CD8-positive, alpha-beta memory T cell (primary cell): ENCODE data around the gene C6orf52. TPM values are rescaled to one million over a fixed set of nuclear protein-coding genes. Genes with fewer than 3 reads are reported as not detected.

Source experiments
- polyA plus RNA-seq: library from polyadenylated mRNA; unstranded; fragments of 300-500 nt; fragmentation: Illumina TruSeq; gene quantifications from one replicate; pipeline ENCODE4 v1.2.3, GENCODE V29; 2021
- total RNA-seq, 2 experiments: library from RNA; stranded (reverse); gene quantifications; one replicate each; pipeline ENCODE4 v1.2.3, GENCODE V29; 2021

Gene C6orf52
- total and polyA plus RNA-seq, 3 experiments from 2014 or later, result 6.8 to 7.4 TPM; not detected in 1

Other genes with a start within 250 kb of the C6orf52 start
- gene GCNT2, start 173.3 kb downstream of the C6orf52 start, total RNA-seq, result 1 to 10 TPM; 1.3 to 1.4 TPM
- 1.4 TPM for gene GCNT2, start 173.3 kb downstream of the C6orf52 start, polyA plus RNA-seq
- gene PAK1IP1, start 356 bp upstream of the C6orf52 start, total RNA-seq, result 10 to 100 TPM; 57.1 to 58.0 TPM
- gene PAK1IP1, start 356 bp upstream of the C6orf52 start, polyA plus RNA-seq, result 18.8 TPM
- 10 to 100 TPM; 62.8 to 68.0 TPM for gene TMEM14C, start 28.5 kb upstream of the C6orf52 start, total RNA-seq
- gene TMEM14C, start 28.5 kb upstream of the C6orf52 start, polyA plus RNA-seq, result 79.8 TPM
- 10 to 100 TPM; 82.0 to 85.1 TPM for gene TMEM14B, start 53.2 kb upstream of the C6orf52 start, total RNA-seq
- gene TMEM14B, start 53.2 kb upstream of the C6orf52 start, polyA plus RNA-seq, result 188 TPM
- 1 to 10 TPM; 1.8 to 2.3 TPM for gene MAK, start 143.9 kb upstream of the C6orf52 start, total RNA-seq
- not detected for gene MAK, start 143.9 kb upstream of the C6orf52 start, polyA plus RNA-seq
- not detected for gene GCM2, start 187.4 kb upstream of the C6orf52 start, total RNA-seq
- not detected for gene GCM2, start 187.4 kb upstream of the C6orf52 start, polyA plus RNA-seq
- gene SYCP2L, start 192.4 kb upstream of the C6orf52 start, total RNA-seq, result not detected
- gene SYCP2L, start 192.4 kb upstream of the C6orf52 start, polyA plus RNA-seq, result not detected